Activated naive CD8-positive, alpha-beta T cell treated with anti-CD3 and anti-CD28 coated beads, Interleukin-2, amount 50 U/mL, for 24 hours (primary cell): Measurements from ENCODE around the gene RAB9B.

Source experiments
- ATAC-seq: fragments of 150-1000 bp; cut with Tn5 transposase; one replicate; pipeline ENCODE4 v1.10.0; 2021
- DNase-seq: peaks from one replicate; pipeline ENCODE4 v3.0.0; 2021
- H3K27ac Mint-ChIP-seq: one replicate; pipeline ENCODE4 v1.8.0; 2021; ENCODE audit warnings: mild to moderate bottlenecking, mixed read lengths
- H3K27me3 Mint-ChIP-seq: one replicate; pipeline ENCODE4 v1.8.0; 2021; ENCODE audit warnings: mixed read lengths
- H3K36me3 Mint-ChIP-seq: one replicate; pipeline ENCODE4 v1.8.0; 2021; ENCODE audit warnings: low read depth, mixed read lengths
- H3K4me1 Mint-ChIP-seq: one replicate; pipeline ENCODE4 v1.8.0; 2021; ENCODE audit warnings: mixed read lengths
- H3K4me3 Mint-ChIP-seq: one replicate; pipeline ENCODE4 v1.8.0; 2021; ENCODE audit warnings: mild to moderate bottlenecking, moderate library complexity, mixed read lengths
- H3K9me3 Mint-ChIP-seq: one replicate; pipeline ENCODE4 v1.8.0; 2021; ENCODE audit warnings: mixed read lengths

Gene RAB9B

GRCh38 chrX:103791826-103792485 lies 40.1 kb downstream of the RAB9B start:
- Mint-ChIP-seq H3K4me3 (no peak overlapping the region), H3K4me1 (peaks cover 3% of the 10 kb centered on the region), H3K27ac (no peak overlapping the region), H3K27me3 (no peaks in the 10 kb centered on the region), H3K36me3 (no peaks in the 10 kb centered on the region), H3K9me3 (no peaks in the 10 kb centered on the region)
- no peak for ATAC-seq
- DNase-seq = no peak

- Mint-ChIP-seq H3K27me3 (no peaks in the 10 kb centered on the region), H3K4me3 (no peak overlapping the region), H3K27ac (no peak overlapping the region), H3K4me1 (peaks cover 3% of the 10 kb centered on the region), H3K36me3 (no peaks in the 10 kb centered on the region), H3K9me3 (no peaks in the 10 kb centered on the region)
- DNase-seq = no peak
- no peak for ATAC-seq
Observed at GRCh38 chrX:103791228-103791627, 40.8 kb downstream of the RAB9B start.

DNA sequence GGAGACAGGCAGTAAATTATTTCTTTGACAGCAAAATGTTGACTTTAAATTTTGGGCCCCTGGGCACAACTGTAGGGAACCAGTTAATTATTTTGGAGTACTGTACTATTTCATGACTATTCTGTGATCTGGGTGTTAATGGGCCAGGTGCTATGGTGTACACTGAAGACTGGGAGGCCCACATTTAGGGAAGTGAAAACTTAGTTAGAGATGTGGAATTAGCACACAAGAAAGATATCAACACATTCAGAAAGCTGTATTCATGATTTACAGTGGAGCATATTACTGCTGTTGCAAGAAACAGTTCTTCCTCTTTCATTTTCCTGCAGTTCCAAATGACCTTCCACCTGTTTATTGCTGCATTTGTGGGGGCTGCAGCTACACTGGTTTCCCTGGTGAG lies 43.1 kb downstream of the RAB9B start:
- H3K9me3 Mint-ChIP-seq = no peaks in the 10 kb centered on the region
- peaks cover 3% of the 10 kb centered on the region for H3K4me1 Mint-ChIP-seq
- DNase-seq = no peak
- H3K27ac Mint-ChIP-seq = no peak overlapping the region
- ATAC-seq = no peak
- no peak overlapping the region for H3K4me3 Mint-ChIP-seq
- no peaks in the 10 kb centered on the region for H3K36me3 Mint-ChIP-seq
- H3K27me3 Mint-ChIP-seq = no peaks in the 10 kb centered on the region

DNA sequence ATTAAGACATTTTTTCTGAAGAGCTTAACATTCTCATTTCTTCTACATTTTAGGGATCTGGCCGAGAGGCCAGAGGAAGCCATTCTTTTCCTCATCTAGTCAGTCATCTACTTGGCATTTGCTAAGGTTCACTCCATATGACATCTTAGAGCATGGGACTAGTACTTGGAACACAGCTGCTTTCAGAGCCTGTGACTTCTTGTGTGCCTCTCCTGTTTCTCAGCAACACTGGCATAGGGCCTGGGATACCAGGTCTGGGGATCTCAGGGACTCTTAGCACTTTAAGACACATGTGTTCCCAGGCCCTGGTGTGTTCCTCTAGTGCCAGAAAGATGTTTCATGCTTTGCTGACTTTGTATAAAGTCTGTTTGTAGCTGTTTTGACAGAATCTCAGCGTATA lies 48.1 kb downstream of the RAB9B start:
- Mint-ChIP-seq H3K36me3 (no peaks in the 10 kb centered on the region), H3K27ac (no peak overlapping the region), H3K4me1 (no peaks in the 10 kb centered on the region), H3K4me3 (no peak overlapping the region), H3K27me3 (no peaks in the 10 kb centered on the region), H3K9me3 (no peaks in the 10 kb centered on the region)
- DNase-seq (no peak), ATAC-seq (no peak)

GRCh38 chrX:103783196-103783595 lies 48.9 kb downstream of the RAB9B start:
- Mint-ChIP-seq H3K9me3 (no peaks in the 10 kb centered on the region), H3K27ac (no peak overlapping the region), H3K4me1 (no peaks in the 10 kb centered on the region), H3K36me3 (no peaks in the 10 kb centered on the region), H3K4me3 (no peak overlapping the region), H3K27me3 (no peaks in the 10 kb centered on the region)
- ATAC-seq (no peak), DNase-seq (no peak)

DNA sequence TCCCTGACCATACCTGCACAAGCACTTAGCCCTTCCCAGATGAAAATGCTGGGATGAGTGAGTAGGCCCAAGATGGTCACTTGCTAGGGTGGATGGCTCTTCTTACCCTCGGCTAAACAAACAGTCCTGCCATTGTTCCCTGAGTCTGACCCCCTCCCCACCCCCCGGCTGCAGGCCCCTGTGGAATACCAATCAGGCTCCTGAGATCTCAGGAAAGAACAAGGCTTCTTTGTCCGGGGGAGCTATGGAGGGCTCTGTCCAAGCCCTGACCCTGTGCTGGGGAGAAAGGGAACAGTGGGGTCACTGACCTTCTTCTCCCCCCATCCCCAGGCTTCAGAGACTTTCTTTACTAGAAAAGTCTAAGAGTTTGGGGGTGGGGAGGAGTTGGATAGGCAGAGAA lies 49.4 kb downstream of the RAB9B start:
- no peak for DNase-seq
- no peaks in the 10 kb centered on the region for H3K27me3 Mint-ChIP-seq
- H3K4me3 Mint-ChIP-seq = no peak overlapping the region
- H3K36me3 Mint-ChIP-seq = no peaks in the 10 kb centered on the region
- no peak for ATAC-seq
- H3K4me1 Mint-ChIP-seq = no peaks in the 10 kb centered on the region
- H3K27ac Mint-ChIP-seq = no peak overlapping the region
- no peaks in the 10 kb centered on the region for H3K9me3 Mint-ChIP-seq

DNA sequence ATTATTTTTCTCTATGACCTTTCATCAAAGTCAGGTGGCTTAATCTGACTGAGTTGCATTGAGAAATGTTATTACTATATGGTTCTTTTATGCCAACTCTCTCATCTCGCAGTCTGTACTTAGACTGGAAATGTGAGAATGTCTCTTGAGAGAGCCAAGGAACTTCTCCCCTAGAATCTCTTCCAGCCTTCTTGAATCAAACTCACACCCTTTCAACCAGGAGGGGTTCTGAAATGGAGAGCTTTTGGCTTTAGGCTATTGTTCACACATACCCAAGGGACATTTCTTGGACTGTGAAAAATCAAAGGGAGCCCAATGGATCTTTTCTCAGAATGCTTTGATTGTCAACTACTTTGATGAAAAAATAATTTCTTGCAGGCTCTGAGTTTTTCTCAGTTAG lies 50.4 kb downstream of the RAB9B start:
- no peak for ATAC-seq
- DNase-seq = no peak
- Mint-ChIP-seq H3K4me1 (no peaks in the 10 kb centered on the region), H3K27ac (no peak overlapping the region), H3K27me3 (no peaks in the 10 kb centered on the region), H3K9me3 (no peaks in the 10 kb centered on the region), H3K4me3 (no peak overlapping the region), H3K36me3 (no peaks in the 10 kb centered on the region)

GRCh38 chrX:103781062-103781402 lies 51.0 kb downstream of the RAB9B start:
- no peaks in the 10 kb centered on the region for H3K4me1 Mint-ChIP-seq
- no peaks in the 10 kb centered on the region for H3K27me3 Mint-ChIP-seq
- DNase-seq = no peak
- no peak overlapping the region for H3K4me3 Mint-ChIP-seq
- no peaks in the 10 kb centered on the region for H3K36me3 Mint-ChIP-seq
- no peak overlapping the region for H3K27ac Mint-ChIP-seq
- H3K9me3 Mint-ChIP-seq = no peaks in the 10 kb centered on the region
- no peak for ATAC-seq

DNA sequence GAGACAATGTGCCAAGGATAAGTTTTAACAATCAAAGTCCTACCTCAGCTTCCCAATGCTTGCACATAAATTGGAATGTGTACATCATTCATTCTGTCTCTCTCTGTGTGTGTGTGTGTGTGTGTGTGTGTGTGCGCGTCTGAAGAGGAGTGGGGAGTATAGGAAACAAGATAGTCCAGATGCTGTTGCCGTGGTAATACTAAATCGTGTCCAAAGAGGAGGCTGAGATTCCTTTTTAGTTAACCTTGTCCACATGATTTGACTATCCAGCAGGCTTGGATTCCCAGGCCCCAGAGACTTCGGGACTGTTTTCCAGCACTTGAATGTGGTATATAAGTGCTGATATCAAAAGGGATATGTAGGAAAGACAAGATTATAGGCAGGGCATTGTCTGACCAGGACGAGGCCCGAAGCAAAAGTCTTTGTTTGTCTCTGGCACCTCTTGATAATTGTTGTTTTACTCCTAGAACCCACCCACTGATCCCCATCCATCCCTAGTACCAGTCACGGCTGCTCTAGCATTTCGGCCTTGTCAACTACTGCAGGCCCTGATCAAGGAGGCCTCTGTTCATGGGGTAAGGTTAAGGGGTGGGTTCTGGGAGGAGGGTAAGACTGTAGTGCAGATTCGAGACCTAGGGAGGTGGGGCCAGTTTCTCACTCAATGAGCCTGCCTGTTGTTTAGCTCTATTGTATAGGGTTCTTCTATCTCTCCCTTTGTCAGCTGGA lies 51.6 kb downstream of the RAB9B start:
- Mint-ChIP-seq H3K27me3 (no peaks in the 10 kb centered on the region), H3K4me3 (no peak overlapping the region), H3K36me3 (no peaks in the 10 kb centered on the region), H3K4me1 (no peaks in the 10 kb centered on the region), H3K27ac (no peak overlapping the region), H3K9me3 (no peaks in the 10 kb centered on the region)
- DNase-seq (no peak), ATAC-seq (no peak)

DNA sequence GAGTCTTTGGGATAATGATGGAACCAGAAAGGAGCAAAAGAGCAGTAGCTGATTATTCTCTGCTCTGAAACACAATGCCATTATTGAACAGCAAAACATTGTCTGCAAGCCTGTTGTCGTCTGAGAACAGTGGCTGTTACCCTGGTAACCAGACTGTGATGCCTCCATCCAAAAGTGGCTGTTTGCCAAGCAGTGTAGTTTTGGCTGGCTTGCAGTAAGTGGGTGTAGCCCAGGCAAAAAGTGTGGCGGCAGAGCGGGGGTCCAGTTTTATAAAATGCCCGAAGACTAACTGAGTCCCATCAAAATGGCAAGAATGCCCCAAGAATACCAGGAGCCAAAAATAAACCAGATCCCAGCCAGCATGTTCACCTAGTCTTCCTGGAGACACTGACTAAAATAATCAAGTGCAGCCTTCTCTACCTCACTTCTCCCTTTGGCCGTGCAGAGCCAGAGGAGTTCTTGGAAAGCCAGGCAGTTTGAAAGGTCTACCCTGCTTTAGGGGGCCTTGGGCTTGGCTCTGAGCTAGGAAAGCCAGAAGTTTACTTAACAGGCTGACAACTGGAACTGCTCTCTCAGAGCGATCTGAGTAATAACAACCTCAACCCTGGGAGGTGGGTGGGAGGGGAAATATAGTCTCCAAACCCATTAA lies 52.8 kb downstream of the RAB9B start:
- ATAC-seq = no peak
- H3K27ac Mint-ChIP-seq = no peak overlapping the region

GRCh38 chrX:103776546-103776945 lies 55.5 kb downstream of the RAB9B start, which contains the start of gene PLP1:
TSS of gene PLP1 (plus strand) at chrX:103776840. CDS start at chrX:103776996, 156 bp downstream.
- no peak for ATAC-seq
- Mint-ChIP-seq H3K4me1 (no peaks in the 10 kb centered on the region), H3K27me3 (peaks cover 3% of the 10 kb centered on the region), H3K4me3 (no peak within 1 kb of the TSS), H3K36me3 (no peaks in the 10 kb centered on the region), H3K9me3 (no peaks in the 10 kb centered on the region), H3K27ac (no peak within 1 kb of the TSS)
- DNase-seq = no peak

More for the DNA sequence above, 52.8 kb downstream of the RAB9B start:
- DNase-seq = no peak
- Mint-ChIP-seq H3K36me3 (no peaks in the 10 kb centered on the region), H3K9me3 (no peaks in the 10 kb centered on the region), H3K4me3 (no peak overlapping the region), H3K27me3 (peaks cover 3% of the 10 kb centered on the region), H3K4me1 (no peaks in the 10 kb centered on the region)

DNA sequence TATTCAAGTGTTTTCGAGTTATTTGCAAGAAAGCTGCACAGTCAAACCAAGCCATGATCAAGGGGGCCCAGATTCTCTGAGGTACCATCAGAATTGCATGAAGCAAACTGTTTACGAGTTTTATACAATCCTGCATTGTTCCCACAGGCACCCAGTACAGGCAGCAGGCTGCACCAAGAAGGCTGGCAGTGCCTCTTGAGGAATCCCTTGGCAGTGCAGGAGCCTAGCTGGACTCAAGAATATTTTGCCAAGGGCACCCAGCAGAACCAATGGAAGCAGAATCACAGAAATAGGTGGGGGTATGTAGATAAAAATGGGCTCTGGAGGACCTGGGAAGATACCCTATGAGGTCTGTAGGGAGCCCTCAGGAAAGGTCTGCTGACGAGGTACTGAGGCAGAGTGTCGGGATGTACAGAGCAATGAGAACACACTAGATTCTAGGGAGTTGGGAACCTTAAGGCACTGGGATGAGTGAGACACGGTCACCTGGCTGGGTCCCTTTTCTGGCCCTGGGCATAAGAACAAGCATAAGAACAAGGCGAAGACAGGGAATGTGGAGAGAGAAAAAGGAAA lies 57.9 kb downstream of the RAB9B start:
- H3K27ac Mint-ChIP-seq = no peak overlapping the region
- no peak overlapping the region for H3K4me3 Mint-ChIP-seq

DNA sequence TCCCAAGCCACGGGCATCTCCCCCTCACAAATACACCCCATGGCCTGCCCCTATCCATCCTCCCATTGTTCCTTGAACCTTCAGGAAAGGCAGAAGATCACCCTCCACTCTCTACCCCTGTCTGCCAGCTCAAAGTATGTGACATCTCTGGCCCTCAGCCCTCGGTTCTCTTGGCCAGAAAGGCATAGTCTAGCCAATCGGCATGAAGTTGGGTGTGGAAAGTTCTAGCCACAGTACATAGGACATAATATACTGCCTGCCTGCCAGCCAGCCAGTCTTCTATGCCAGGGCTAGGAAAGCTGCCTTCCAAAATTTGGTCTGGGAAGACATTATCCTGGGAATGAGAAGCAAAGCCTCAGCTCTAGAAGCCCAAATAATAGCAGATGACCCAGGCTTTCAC lies 58.6 kb downstream of the RAB9B start:
- Mint-ChIP-seq H3K36me3 (no peaks in the 10 kb centered on the region), H3K27ac (no peak overlapping the region)

More for the DNA sequence above, 57.9 kb downstream of the RAB9B start:
- peaks cover 3% of the 10 kb centered on the region for H3K27me3 Mint-ChIP-seq
- ATAC-seq (no peak), DNase-seq (no peak)
- H3K9me3 Mint-ChIP-seq = no peaks in the 10 kb centered on the region
- no peaks in the 10 kb centered on the region for H3K36me3 Mint-ChIP-seq
- no peaks in the 10 kb centered on the region for H3K4me1 Mint-ChIP-seq

More for the DNA sequence above, 58.6 kb downstream of the RAB9B start:
- H3K4me3 Mint-ChIP-seq = no peak overlapping the region
- H3K27me3 Mint-ChIP-seq = peaks cover 3% of the 10 kb centered on the region
- no peaks in the 10 kb centered on the region for H3K9me3 Mint-ChIP-seq
- DNase-seq = no peak
- ATAC-seq = no peak
- H3K4me1 Mint-ChIP-seq = no peaks in the 10 kb centered on the region
